ENCODE measurements around the gene VPS16.

DNA sequence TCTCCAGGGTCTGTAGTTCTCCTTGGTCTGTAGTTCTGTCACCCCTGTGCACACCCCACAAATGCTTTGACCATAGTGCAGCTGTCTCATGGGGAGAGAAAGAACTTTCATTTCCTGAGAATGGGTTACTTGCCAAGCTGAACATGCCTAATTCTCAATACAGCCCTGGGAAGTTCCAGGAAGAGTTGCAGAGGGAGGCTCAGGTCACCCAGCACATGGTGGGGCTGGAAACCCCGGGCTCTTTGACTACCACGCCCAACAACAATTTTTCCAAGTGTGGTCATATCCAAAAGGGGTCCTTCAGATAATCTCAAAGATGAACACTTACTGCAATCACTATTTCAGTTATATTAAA, 30.5 kb downstream of the VPS16 start:
- TF ChIP-seq ZNF571 (tag by site-specific recombination; IDR thresholded peaks at IDR 0.05) (no peak), KLF1 (tag by site-specific recombination; IDR thresholded peaks at IDR 0.05) (no peak)
